Measurements from ENCODE around the gene OR2G3.

The OR2G3 gene

DNA sequence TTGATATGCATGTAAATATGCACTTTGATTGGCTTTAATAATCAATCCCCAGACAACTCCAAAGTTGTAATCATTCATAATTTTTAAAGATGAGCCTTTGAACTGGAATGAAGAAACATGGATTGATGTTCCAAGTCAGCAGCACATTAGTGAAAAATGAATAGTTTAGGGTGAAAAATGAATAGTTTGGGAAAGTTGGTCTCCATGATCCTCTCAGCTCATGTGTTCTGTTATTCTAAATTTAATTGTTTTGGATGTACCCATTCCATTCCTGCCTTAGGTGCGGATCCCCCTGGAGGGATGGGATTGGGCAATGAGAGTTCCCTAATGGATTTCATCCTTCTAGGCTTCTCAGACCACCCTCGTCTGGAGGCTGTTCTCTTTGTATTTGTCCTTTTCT is at the start of gene OR2G3:
OR2G3 (plus strand) TSS at position 301 of the 400 bp plus-strand sequence; CDS start at position 301, 0 bp downstream.
- DNase-seq (ENCODE audit: low spot score): no peak

DNA sequence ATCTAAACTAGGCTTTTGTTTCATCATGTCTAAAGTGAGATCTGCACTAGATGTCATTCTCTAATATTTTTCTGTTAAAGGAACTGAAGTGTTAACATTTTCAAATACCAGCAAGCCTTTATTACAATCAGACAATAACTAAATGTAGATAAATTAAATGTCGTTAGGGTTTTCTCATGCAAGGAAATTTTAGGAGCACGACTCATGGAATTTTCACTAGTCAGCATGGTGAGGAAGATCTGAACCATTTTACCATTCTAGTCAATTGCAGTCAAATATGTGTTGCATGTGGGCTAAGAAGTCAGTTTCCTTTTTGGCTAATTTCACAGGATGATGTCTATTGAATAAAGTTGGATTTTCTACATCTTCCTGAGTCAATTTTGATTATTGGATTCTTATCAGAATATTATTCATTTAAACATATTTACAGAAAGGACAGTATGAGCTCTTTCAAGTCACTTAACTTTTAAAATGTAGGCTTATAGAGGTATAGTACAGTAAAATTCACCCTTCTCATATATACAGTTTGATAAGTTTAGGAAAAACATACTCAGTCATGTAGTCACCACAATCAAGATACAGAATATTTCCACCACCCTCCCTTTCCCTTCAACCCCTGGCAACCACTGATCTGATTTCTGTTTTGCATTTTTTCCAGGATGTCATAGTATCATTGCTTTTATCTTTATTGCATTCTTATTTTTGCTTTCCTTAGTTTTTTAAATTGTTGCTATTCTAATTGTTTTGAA is 47.3 kb upstream of the OR2G3 start:
- no peak for DNase-seq (ENCODE audit: low spot score)

DNA sequence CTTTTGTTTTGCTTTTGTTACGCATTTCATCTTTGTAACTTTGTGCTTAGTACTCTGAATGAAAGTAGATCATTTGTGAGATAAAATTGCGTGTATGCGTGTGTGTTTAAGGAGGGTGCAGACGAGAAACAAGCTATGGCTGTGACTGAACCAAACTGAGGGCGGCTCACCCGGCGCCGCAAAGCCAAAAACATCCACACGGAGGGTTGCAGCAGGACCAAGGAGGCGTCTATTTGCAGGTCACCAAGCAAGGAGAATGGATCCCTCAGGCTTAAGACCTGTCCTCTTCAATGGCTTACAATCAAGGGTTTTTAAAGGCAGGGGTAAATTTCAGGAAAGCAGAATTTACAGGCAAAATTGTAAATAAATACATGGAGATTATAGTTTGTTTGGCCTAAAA is 43.7 kb upstream of the OR2G3 start:
- DNase-seq (ENCODE audit: low spot score): no peak

DNA sequence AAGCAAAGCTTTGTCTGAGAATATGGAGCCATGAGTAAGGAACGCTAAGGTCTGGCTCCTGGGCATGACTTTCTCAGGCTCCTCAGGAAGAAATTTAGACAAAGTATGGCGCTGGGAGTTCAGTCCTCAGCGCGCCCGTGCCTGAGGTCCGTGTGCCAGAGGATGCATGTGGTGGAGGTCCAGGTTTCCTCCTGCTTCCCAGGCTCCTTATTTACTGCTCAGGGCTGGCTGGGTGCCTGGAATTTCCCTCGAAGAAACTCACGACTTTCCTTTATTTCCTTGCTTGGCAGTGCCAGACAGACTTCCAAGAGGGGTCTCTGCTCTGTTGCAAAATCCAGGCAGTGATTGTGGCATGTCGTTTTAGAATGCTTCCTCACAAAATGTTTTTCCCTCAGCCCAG is 43.2 kb upstream of the OR2G3 start:
- no peak for DNase-seq (ENCODE audit: low spot score)

DNA sequence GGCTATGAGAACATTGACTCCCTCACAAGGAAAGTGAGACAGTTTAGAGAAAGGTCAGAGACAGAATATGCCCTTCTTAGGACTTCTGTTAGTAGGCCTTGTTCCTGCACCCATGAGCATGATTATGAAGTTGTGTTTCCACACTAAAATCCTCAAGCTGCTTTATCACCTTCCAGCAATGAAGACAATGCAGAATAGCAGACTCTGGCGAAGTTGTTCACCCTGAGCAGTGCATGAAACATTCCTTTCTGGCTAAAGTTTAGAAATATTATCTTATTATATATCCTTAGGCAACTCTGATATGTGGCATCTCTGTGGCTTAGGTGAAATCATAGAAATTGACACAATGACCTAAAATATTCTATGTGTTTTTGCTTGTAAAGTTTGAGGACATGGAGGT is 31.1 kb upstream of the OR2G3 start:
- DNase-seq (ENCODE audit: low spot score): no peak

DNA sequence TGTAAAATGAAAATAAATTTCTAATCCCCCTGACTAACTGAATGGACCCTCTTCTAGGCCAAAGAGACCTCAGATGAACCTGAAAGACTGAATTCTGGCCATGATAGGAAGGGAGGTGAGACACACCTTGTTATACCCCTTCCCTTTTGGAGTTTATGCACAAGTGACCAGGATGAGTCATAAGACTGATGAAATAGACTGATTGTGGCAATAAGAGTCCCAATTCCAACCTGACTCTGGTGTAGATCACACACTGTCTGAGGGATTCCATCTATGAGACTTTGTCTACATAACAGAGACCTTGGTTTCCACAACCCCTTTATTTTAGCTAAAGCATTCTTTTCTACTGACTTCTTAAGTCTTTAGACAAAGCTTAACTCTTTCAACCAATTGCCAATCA is 30.7 kb upstream of the OR2G3 start:
- no peak for DNase-seq (ENCODE audit: low spot score)

DNA sequence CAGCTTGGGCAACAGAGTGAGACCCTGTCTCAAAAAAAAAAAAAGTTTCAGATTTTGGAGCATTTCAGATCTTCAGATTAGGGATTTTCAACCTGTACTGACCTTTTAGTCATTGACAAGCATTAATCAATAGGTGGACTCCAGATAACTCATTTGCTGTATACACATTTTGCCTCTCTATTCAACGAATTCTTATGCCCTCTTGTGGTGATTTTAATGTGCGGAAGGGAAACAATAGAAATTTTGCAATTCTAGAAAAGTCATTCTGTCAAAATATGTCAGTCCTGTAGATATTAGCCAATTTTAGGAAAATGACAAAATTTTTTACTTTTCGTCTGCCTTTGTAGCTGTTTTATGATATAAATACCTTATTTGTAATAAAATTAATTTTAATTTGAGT is 28.9 kb upstream of the OR2G3 start:
- no peak for DNase-seq (ENCODE audit: low spot score)

DNA sequence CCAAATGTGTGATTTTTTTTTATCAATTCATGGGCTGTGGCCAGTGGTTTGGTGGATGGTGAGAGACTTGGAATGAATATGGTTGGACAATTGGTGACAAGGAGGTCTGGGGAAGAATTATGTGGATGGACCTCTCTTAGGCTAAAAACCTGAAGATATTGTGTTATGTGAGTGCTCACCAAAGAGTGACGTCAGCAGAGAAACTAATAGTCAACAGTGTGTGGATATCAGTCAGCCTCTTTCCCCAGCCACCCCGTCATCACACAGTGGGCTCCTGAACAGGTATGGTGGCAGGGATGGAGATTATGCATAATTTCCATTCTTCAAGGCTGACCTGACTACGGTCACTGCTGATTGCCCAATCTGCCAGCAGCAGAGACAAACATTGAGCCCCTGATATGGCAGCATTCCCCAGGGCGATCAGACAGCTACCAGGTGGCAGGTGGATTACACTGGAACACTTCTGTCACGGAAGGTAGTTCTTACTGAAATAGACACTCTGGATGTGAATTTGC is 26.4 kb upstream of the OR2G3 start:
- DNase-seq (ENCODE audit: low spot score): no peak

DNA sequence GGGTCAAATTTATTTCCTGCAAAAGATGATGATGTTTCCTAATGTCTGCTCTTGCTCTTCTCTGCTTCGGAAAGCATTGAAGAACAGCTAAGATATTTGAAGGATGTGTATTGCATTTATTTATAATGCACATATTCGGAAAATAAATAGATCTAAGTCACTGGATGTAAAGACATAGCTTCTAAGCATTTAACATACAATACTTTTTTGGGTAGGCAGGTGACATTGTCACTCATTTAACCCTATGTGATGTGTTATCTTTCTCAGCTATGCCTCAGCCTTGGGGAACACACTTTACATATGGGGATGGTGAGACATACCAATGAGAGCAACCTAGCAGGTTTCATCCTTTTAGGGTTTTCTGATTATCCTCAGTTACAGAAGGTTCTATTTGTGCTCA is 17.3 kb upstream of the OR2G3 start, which contains the start of gene OR2G2:
OR2G2 (plus strand) TSS at position 301 of the 400 bp plus-strand sequence; CDS start at position 301, 0 bp downstream.
- DNase-seq (ENCODE audit: low spot score): no peak

DNA sequence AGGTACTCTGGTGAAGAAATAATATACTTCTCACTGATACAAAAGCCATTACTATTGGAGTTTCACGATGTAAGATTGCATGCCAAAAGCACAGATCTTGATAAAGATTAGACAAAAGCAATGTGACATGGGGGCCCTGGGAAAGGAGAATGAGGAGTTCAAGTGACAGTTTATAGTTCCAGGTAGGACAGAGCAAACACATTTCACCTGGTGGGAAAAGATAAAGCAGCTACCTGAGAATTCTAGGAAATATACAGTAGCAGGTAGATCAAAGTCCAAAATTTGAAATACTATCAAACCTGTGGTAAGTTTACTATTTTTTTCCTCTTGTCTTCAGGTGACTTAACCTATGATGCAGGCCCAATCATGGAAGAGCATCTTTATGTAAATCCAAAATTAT is 8.0 kb downstream of the OR2G3 start:
- DNase-seq (ENCODE audit: low spot score): no peak

DNA sequence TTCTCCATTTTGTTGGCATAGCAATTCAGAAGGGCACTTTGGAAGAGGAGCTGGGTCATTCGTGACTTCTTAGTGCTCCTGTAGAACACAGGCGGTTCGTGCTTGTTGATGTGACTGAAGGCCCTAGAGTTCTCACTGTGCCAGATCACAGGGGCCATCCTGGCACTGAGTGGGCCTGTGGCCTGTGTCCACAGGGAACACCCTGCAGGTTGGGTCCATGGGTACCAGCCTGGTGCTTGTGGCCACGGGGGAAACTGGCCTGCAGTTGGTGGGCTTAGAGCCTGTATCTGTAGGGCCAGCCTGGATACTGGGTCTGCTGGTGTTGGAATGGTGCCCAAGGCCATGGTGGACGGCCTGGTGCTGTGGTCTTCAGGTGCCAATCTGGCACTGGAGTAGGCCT is 9.2 kb downstream of the OR2G3 start:
- DNase-seq (ENCODE audit: low spot score): no peak

DNA sequence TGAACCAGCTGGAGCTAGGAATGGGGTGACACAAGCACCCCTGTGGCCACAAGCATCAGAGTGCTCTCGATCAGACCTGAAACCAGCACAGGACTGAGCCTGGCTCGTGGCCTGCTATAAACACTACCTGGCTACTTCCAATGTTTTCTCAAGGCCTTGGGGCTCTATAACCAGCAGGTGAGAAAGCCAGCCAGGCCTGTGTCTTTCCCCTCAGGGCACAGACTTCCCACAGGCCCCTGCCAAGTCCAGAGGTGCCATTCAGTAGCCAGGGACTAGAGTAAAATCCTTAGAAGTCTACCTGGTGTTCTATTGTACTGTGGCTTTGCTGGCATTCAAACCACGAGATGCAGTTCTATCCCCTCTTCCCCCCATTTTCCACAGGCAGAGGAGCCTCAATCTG is 22.6 kb downstream of the OR2G3 start:
- no peak for DNase-seq (ENCODE audit: low spot score)

DNA sequence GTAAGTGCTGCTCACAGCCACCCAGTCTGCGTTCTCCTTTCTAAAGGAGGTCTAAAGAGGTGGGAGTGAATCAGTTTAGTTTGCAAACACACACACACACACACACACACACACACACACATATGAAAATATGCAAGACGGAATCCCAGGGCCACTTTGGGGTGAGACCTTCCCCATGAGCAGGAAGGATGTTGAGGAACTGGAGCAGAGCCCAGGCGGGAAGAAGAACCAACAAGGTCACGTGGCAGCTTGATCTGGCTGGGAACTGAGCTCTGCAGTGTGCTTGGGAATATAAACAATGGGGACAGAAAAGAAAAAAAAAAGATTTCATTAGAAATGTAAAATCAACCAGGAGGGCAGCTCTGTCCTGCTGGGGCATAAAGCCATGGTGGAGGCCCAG is 32.6 kb downstream of the OR2G3 start:
- no peak for DNase-seq (ENCODE audit: low spot score)

DNA sequence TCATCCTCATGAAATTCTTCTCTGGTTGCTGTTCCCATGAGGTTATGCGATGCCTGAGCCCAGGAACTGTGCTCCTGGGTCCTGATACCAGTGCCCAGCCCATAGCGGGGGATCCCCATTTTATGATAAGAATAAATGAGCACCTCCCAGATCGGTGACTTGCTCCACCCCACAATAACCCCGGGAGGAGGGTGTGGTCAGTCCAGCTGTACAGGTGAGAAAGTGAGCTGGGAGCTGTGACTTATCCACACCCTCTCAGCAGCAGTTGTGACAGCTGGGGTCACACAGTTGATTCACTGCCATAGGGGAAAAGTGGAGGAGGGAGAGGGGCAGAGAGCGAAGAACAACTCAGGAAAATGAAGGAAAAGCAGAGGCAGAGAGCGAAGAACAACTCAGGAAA is 33.4 kb downstream of the OR2G3 start:
- no peak for DNase-seq (ENCODE audit: low spot score)

DNA sequence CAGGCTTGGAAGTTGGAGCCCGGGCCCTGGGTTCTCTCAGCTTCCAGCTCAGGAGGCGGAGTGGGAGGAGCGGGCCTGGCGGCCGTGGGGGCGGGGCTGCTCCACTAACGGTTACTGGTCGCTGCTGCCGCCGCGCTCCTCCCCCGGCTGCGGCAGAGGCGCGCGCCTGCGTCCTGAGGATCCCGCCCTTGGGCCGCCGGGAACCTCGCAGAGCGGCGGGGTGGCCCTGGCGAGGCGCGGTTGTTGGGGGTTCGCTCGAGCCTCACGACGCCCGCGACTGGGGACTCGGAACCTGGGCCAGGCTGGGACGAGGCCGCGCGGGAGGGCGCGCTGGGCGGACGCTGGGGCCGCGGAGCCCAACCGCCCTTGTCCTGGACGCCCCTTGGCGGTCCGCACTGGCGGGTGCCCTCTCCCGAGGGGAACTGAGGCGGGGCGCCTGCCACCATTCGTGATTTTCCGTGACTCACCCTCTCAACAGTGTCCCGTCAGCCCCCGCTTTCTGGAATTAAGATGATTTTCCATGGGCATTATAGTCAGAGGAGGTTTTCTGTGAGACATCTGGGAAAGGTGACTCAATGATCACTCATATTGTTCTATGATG is 34.1 kb downstream of the OR2G3 start:
- DNase-seq (ENCODE audit: low spot score): peak; percentile 75

DNA sequence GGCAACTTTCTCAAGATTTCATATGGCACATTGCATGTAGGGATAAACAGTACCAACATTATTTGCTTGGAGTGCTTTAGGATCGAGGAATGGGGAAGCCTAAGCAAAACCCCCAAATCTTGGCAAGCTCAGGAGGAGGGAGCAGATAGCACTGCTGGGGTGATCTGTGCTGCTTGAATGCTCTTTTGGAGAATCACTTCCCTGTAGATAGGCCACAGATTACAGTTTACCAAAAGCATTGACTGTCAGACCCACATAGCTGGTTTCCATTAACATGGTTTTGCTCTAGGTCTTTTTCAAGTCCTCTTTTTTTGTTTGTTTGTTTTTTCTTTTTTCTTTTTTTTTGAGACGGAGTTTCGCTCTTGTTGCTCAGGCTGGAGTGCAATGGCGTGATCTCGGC is 37.4 kb downstream of the OR2G3 start:
- no peak for DNase-seq (ENCODE audit: low spot score)

DNA sequence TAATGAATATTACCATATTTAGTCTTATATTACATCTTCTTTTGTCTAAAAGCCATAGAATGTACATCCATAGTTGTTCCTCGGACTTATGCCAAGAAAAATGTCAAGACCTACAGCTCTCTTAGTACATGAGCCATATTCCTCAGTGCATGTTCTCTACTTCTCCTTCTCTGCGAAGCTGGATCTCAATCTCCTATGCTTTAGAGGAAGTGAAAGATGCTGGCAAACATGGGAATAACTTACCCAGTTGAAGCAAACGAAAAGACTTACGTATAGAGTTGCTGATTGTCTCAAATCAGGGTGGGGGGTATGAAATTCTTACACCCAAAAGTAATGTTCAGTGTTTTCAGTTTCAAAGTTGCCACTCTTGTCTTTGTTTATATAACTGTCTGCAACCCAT is 41.5 kb downstream of the OR2G3 start:
- no peak for DNase-seq (ENCODE audit: low spot score)

DNA sequence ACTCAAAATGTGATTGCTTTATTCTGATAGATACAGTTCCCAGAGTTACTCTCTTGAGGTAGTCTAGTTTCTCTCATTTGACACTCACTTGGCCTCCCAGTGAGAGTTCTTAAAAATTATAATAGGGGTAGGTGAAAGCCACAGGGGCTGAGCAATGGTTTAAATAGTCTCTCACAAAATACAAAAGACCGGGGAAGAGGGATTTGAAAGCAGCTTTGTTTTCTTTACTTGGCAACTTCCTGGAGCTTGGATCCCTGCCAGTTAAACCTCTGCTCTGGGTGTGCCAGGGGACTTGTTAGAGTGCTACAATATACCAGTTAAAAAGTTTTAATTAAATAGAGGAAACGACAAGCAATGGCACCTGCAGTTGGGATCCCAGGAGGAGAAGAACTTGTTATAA is 42.5 kb downstream of the OR2G3 start:
- peak; percentile 46 for DNase-seq (ENCODE audit: low spot score)

DNA sequence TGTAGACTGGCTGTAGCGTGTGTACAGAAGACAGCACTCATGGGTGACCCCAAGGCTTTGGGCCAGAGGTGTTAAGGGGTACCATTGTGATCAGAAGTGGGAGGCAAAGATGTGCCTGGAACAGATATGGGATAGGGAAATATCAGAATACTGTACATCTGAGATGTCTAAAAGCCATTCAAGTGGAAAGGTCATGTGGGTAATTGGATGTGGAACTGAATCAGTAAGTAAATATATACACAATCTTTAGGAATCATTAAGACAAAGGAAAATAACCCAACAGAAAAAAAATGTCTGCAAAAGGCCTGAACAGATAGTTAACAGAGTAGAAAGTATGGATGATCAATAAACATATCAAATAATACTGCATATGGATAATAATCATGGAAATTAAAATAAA is 47.7 kb downstream of the OR2G3 start:
- no peak for DNase-seq (ENCODE audit: low spot score)

All from COLO829 (cell line).